ENCODE measurements around the gene RNF5.
A peak's percentile ranks its signal among the peaks of the same experiment; 100 is the strongest.

RNF5 gene

GRCh38 chr6:32167761-32168262, 10.4 kb upstream of the RNF5 start:
- TF ChIP-seq RARB (CRISPR knock-in tag; IDR thresholded peaks at IDR 0.05): no peak
- TF ChIP-seq SNAI2 (CRISPR knock-in tag; IDR thresholded peaks at IDR 0.05): no peak
- TF ChIP-seq PPARA (CRISPR knock-in tag; IDR thresholded peaks at IDR 0.05; ENCODE audit: borderline replicate concordance): no peak
- no peak for TF ChIP-seq CSRNP3 (CRISPR knock-in tag; IDR thresholded peaks at IDR 0.05)
- TF ChIP-seq CREB5 (CRISPR knock-in tag; IDR thresholded peaks at IDR 0.05; ENCODE audit: low read depth): no peak
- no peak for TF ChIP-seq ZNF8 (CRISPR knock-in tag; IDR thresholded peaks at IDR 0.05)
- TF ChIP-seq GLIS3 (CRISPR knock-in tag; IDR thresholded peaks at IDR 0.05): no peak
- no peak for TF ChIP-seq ARNTL (CRISPR knock-in tag; IDR thresholded peaks at IDR 0.05; ENCODE audit: borderline replicate concordance, low read depth)
- no peak for TF ChIP-seq TSHZ2 (CRISPR knock-in tag; IDR thresholded peaks at IDR 0.05)
- TF ChIP-seq POU6F1 (CRISPR knock-in tag; IDR thresholded peaks at IDR 0.05; ENCODE audit: borderline replicate concordance, low read depth): no peak

GRCh38 chr6:32168350-32168749, 9.9 kb upstream of the RNF5 start:
- TF ChIP-seq SNAI2 (CRISPR knock-in tag; IDR thresholded peaks at IDR 0.05) (no peak), ZFP30 (CRISPR knock-in tag; IDR thresholded peaks at IDR 0.05) (no peak), ZFP3 (CRISPR knock-in tag; IDR thresholded peaks at IDR 0.05) (no peak), BACH2 (CRISPR knock-in tag; IDR thresholded peaks at IDR 0.05; ENCODE audit: borderline replicate concordance) (no peak), ZNF70 (CRISPR knock-in tag; IDR thresholded peaks at IDR 0.05) (no peak), OSR1 (CRISPR knock-in tag; IDR thresholded peaks at IDR 0.05) (no peak), TSHZ2 (CRISPR knock-in tag; IDR thresholded peaks at IDR 0.05) (no peak), TCF4 (CRISPR knock-in tag; IDR thresholded peaks at IDR 0.05; ENCODE audit: borderline replicate concordance) (no peak)
- no peak for ATAC-seq

More at GRCh38 chr6:32167761-32168262, 10.4 kb upstream of the RNF5 start:
- ATAC-seq: no peak

- 0 out of 3 replicates have a peak, but pooled peaks have one; percentile 11 for ATAC-seq
- TF ChIP-seq OSR1 (CRISPR knock-in tag; IDR thresholded peaks at IDR 0.05) (no peak), ZFP3 (CRISPR knock-in tag; IDR thresholded peaks at IDR 0.05) (no peak), ARNTL (CRISPR knock-in tag; IDR thresholded peaks at IDR 0.05; ENCODE audit: borderline replicate concordance, low read depth) (no peak), RARB (CRISPR knock-in tag; IDR thresholded peaks at IDR 0.05) (no peak), ESRRG (CRISPR knock-in tag; IDR thresholded peaks at IDR 0.05) (no peak), BACH2 (CRISPR knock-in tag; IDR thresholded peaks at IDR 0.05; ENCODE audit: borderline replicate concordance) (no peak), TSHZ2 (CRISPR knock-in tag; IDR thresholded peaks at IDR 0.05) (no peak), TCF4 (CRISPR knock-in tag; IDR thresholded peaks at IDR 0.05; ENCODE audit: borderline replicate concordance) (no peak), CSRNP3 (CRISPR knock-in tag; IDR thresholded peaks at IDR 0.05) (no peak), ZNF70 (CRISPR knock-in tag; IDR thresholded peaks at IDR 0.05) (no peak), ISL1 (CRISPR knock-in tag; IDR thresholded peaks at IDR 0.05) (no peak), ZNF8 (CRISPR knock-in tag; IDR thresholded peaks at IDR 0.05) (no peak), SNAI2 (CRISPR knock-in tag; IDR thresholded peaks at IDR 0.05) (no peak), ZFP30 (CRISPR knock-in tag; IDR thresholded peaks at IDR 0.05) (no peak), CSDC2 (CRISPR knock-in tag; IDR thresholded peaks at IDR 0.05) (no peak), ZNF565 (CRISPR knock-in tag; conservative IDR thresholded peaks at IDR 0.05; ENCODE audit: low read depth) (no peak)
These were observed 9.2 kb upstream of the RNF5 start for GRCh38 chr6:32168807-32169591.

All from SK-N-SH treated with all-trans-retinoic acid at 6 μM for 48 hours (cell line).